ENCODE data around the gene PAIP2. TPM values are rescaled to one million over a fixed set of nuclear protein-coding genes. Genes with fewer than 3 reads are reported as not detected.

PAIP2 gene
- total and polyA plus RNA-seq, 2 of the 4 experiments (the other 2 are of a cell fraction) = 41.9 to 59.5 TPM

DNA sequence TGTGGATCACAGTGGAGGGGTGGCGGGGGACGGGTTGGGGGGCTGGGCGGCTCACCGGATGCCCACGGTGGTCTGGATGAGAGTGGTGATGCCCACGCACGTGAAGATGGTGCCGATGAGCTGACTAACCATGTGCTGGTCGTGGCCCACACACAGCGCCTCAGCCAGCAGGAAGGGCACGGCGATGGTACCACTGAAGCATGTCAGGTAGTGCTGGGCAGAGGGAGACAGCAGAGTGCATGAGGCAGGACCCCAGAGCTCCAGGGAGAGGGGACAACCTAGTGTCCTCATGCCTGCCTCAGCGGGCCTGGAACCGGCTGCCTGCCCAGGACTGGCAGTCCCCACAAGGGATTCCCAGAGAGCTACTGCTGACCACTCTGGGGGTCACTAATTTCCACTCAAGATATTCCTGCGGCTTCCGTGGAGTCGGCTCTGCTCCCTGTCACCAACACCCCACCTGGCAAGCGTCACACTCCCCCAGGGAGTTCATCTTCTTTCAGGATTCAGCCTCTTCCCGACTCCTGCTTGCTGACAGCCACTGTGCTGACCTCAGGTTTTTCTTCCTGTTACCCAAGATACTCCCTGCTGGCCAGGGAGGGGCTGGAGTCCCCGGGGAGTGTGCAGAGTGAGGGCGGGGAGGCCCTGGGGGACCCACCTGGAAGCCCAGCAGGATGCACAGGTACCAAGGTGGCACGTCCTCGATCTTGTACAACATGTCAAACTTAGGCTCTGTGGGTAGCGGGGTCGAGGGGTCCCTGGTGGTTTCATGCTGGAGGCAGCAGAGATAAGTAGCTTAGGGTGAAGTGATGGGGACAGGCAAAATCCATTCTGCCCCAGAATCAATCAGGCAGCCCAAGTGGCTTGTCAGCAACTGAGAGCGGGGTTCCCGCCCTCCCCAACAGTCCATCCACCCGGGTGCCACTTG lies 40.4 kb downstream of the PAIP2 start:
- WGBS, 2 experiments (ENCODE audit: extremely low coverage in 2 of 2, insufficient read length in 1 of 2) = 88% methylated on average over 23 of the region's 28 CpGs; no CpG with 5 or more reads in 1 of the 2 experiments

More for the DNA sequence above, 40.4 kb downstream of the PAIP2 start:
- in situ Hi-C loops (cut with MboI; ENCODE audit: low sequenced_read_pairs) (no loop called here), dilution Hi-C loops (cut with HindIII; ENCODE audit: low sequenced_read_pairs, unreplicated experiment) (no loop called here), intact Hi-C loops (cut with micrococcal nuclease) (no loop called here)
- Histone ChIP-seq H3K27me3 (ENCODE audit: control insufficient read depth, insufficient read depth, low read length) (no peaks in the 10 kb centered on the region), H4K20me1 (ENCODE audit: insufficient read depth, low read length) (no peaks in the 10 kb centered on the region), H4K5ac (ENCODE audit: low read depth, low read length) (no peak overlapping the region), H3K23ac (ENCODE audit: low read depth, low read length) (no peak overlapping the region), H3K9me3 (ENCODE audit: control insufficient read depth, insufficient read depth, low read length) (no peaks in the 10 kb centered on the region), H3K79me1 (ENCODE audit: low read depth in 1 of 2, low read length in 2 of 2) (no peaks in the 10 kb centered on the region), H3K27ac (ENCODE audit: insufficient read depth, low read length) (no peak overlapping the region), H2BK20ac (ENCODE audit: low read depth, low read length) (no peak overlapping the region), H3K4me3 (ENCODE audit: insufficient read depth, low read depth, low read length) (no peak overlapping the region), H3K4ac (ENCODE audit: low read depth, low read length) (no peak overlapping the region), H2BK5ac (ENCODE audit: low read depth, low read length, poor library complexity, severe bottlenecking) (no peak overlapping the region), H3K56ac (ENCODE audit: extremely low read depth, insufficient read depth, low read length) (no peak overlapping the region), H3K4me2 (ENCODE audit: low read depth, low read length) (no peak overlapping the region), H3K14ac (replicated peaks; ENCODE audit: low read depth, low read length) (no peak overlapping the region), H3K18ac (ENCODE audit: low read depth, low read length) (no peak overlapping the region), H2AK5ac (ENCODE audit: low read depth, low read length) (no peak overlapping the region), H2BK15ac (ENCODE audit: low read depth, low read length) (no peak overlapping the region), H2AK9ac (replicated peaks; ENCODE audit: low read depth, low read length, poor library complexity) (no peak overlapping the region), H3K9me1 (ENCODE audit: insufficient read depth, low read length) (no peaks in the 10 kb centered on the region), H3K4me1 (ENCODE audit: control insufficient read depth, insufficient read depth, low read length) (peaks cover 3% of the 10 kb centered on the region; the same call in 1 of the 2 replicates), H4K8ac (ENCODE audit: low read depth in 2 of 2, low read length in 2 of 2) (no peak overlapping the region), H2BK120ac (ENCODE audit: low read depth, low read length) (no peak overlapping the region), H2AFZ (replicated peaks; ENCODE audit: low read length, poor library complexity) (no peak overlapping the region), H4K91ac (ENCODE audit: insufficient read depth, low read depth, low read length) (no peak overlapping the region), H3K9ac (ENCODE audit: low read depth, low read length) (no peak overlapping the region), H3K36me3 (ENCODE audit: control insufficient read depth, insufficient read depth, low read length) (peaks cover 5% of the 10 kb centered on the region; the same call in 1 of the 2 replicates)
- CTCF ChIA-PET = no interaction called here
- BruUV-seq (replicated peaks) = no TSS peak
- POLR2A ChIA-PET (ENCODE audit: unreplicated experiment) = no interaction called here
- TF ChIP-seq RCOR1 (IDR thresholded peaks at IDR 0.05; ENCODE audit: insufficient replicate concordance, low read length) (no peak), MXI1 (IDR thresholded peaks at IDR 0.05; ENCODE audit: borderline replicate concordance, low read depth, low read length) (no peak), BHLHE40 (IDR thresholded peaks at IDR 0.05; ENCODE audit: low read depth, low read length) (no peak), FOS (IDR thresholded peaks at IDR 0.05; ENCODE audit: low read depth, low read length) (no peak), MAZ (IDR thresholded peaks at IDR 0.05; ENCODE audit: borderline replicate concordance, low read depth, low read length) (no peak), CEBPB (IDR thresholded peaks at IDR 0.05; ENCODE audit: low read depth, low read length) (no peak), RAD21 (IDR thresholded peaks at IDR 0.05; ENCODE audit: low read length) (no peak), RFX5 (IDR thresholded peaks at IDR 0.05; ENCODE audit: low read depth, low read length) (no peak), NFE2L2 (IDR thresholded peaks at IDR 0.05; ENCODE audit: low read depth, low read length) (no peak), SMC3 (IDR thresholded peaks at IDR 0.05; ENCODE audit: low read depth, low read length) (no peak), POLR2A (IDR thresholded peaks at IDR 0.05; ENCODE audit: low read depth, low read length) (no peak), CHD1 (IDR thresholded peaks at IDR 0.05; ENCODE audit: low read depth, low read length) (no peak)
- TF ChIP-seq, protein P1, sequence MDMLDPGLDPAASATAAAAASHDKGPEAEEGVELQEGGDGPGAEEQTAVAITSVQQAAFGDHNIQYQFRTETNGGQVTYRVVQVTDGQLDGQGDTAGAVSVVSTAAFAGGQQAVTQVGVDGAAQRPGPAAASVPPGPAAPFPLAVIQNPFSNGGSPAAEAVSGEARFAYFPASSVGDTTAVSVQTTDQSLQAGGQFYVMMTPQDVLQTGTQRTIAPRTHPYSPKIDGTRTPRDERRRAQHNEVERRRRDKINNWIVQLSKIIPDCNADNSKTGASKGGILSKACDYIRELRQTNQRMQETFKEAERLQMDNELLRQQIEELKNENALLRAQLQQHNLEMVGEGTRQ (IDR thresholded peaks at IDR 0.05; ENCODE audit: low read depth, low read length) = no peak
- TF ChIP-seq, protein P2, sequence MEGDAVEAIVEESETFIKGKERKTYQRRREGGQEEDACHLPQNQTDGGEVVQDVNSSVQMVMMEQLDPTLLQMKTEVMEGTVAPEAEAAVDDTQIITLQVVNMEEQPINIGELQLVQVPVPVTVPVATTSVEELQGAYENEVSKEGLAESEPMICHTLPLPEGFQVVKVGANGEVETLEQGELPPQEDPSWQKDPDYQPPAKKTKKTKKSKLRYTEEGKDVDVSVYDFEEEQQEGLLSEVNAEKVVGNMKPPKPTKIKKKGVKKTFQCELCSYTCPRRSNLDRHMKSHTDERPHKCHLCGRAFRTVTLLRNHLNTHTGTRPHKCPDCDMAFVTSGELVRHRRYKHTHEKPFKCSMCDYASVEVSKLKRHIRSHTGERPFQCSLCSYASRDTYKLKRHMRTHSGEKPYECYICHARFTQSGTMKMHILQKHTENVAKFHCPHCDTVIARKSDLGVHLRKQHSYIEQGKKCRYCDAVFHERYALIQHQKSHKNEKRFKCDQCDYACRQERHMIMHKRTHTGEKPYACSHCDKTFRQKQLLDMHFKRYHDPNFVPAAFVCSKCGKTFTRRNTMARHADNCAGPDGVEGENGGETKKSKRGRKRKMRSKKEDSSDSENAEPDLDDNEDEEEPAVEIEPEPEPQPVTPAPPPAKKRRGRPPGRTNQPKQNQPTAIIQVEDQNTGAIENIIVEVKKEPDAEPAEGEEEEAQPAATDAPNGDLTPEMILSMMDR (conservative IDR thresholded peaks at IDR 0.05; ENCODE audit: low read depth, low read length) = no peak
- TF ChIP-seq, protein P3, sequence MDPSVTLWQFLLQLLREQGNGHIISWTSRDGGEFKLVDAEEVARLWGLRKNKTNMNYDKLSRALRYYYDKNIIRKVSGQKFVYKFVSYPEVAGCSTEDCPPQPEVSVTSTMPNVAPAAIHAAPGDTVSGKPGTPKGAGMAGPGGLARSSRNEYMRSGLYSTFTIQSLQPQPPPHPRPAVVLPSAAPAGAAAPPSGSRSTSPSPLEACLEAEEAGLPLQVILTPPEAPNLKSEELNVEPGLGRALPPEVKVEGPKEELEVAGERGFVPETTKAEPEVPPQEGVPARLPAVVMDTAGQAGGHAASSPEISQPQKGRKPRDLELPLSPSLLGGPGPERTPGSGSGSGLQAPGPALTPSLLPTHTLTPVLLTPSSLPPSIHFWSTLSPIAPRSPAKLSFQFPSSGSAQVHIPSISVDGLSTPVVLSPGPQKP (IDR thresholded peaks at IDR 0.05; ENCODE audit: borderline replicate concordance, low read depth, low read length) = no peak
- ATAC-seq (ENCODE audit: low read depth) (no peak), DNase-seq (no peak)

Measured in IMR-90 (cell line).